Epithelial cell of proximal tubule (primary cell): ENCODE data around the gene SRM. TPM values are rescaled to one million over a fixed set of nuclear protein-coding genes. Genes with fewer than 3 reads are reported as not detected.
A peak's percentile ranks its signal among the peaks of the same experiment; 100 is the strongest.

Experiments
- DNase-seq: peaks from one replicate; pipeline ENCODE4 v3.0.0-alpha.2; 2011; ENCODE audit warnings: low read depth
- H3K4me3 ChIP-seq: 2 replicates; pipeline ENCODE4 v1.5.1; 2011; ENCODE audit warnings: low read depth, mild to moderate bottlenecking, low read length
- total RNA-seq: library from RNA; depleted of rRNA; stranded (reverse); fragments of >200 nt; gene quantifications from 2 replicates; pipeline ENCODE4 v1.2.3, GENCODE V29; 2015
- TF ChIP-seq, protein P1 (sequence below): conservative IDR thresholded peaks from 2 replicates; pipeline ENCODE4 v1.5.1; 2012; ENCODE audit warnings: low read depth, mild to moderate bottlenecking, low read length

SRM gene
- total RNA-seq, 1 donor from 2014 or later = 78.0 TPM

DNA sequence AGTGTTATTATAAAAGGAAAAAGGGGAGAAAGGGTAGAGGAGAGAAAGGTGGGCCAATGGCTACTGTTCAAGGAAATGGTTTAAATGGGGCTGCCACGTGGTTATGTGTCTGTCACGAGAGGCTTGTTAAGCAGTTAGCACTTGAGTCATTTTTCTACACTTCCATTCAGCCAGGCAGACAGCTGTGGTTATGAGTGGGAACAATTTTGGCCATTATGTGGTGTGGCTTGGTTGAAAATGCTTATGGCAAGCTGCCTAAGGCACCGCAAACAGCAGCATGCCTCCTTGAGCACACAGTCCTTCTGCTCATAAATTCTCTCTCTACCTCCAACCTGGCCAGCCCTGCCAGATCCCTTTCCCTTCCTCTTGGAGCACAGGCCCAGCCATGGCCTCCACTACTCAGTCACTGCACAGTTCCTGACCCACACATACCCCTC lies 3.2 kb upstream of the SRM start:
- no peak for DNase-seq
- H3K4me3 ChIP-seq = no peak overlapping the region
- TF ChIP-seq, protein P1, sequence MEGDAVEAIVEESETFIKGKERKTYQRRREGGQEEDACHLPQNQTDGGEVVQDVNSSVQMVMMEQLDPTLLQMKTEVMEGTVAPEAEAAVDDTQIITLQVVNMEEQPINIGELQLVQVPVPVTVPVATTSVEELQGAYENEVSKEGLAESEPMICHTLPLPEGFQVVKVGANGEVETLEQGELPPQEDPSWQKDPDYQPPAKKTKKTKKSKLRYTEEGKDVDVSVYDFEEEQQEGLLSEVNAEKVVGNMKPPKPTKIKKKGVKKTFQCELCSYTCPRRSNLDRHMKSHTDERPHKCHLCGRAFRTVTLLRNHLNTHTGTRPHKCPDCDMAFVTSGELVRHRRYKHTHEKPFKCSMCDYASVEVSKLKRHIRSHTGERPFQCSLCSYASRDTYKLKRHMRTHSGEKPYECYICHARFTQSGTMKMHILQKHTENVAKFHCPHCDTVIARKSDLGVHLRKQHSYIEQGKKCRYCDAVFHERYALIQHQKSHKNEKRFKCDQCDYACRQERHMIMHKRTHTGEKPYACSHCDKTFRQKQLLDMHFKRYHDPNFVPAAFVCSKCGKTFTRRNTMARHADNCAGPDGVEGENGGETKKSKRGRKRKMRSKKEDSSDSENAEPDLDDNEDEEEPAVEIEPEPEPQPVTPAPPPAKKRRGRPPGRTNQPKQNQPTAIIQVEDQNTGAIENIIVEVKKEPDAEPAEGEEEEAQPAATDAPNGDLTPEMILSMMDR = no peak

DNA sequence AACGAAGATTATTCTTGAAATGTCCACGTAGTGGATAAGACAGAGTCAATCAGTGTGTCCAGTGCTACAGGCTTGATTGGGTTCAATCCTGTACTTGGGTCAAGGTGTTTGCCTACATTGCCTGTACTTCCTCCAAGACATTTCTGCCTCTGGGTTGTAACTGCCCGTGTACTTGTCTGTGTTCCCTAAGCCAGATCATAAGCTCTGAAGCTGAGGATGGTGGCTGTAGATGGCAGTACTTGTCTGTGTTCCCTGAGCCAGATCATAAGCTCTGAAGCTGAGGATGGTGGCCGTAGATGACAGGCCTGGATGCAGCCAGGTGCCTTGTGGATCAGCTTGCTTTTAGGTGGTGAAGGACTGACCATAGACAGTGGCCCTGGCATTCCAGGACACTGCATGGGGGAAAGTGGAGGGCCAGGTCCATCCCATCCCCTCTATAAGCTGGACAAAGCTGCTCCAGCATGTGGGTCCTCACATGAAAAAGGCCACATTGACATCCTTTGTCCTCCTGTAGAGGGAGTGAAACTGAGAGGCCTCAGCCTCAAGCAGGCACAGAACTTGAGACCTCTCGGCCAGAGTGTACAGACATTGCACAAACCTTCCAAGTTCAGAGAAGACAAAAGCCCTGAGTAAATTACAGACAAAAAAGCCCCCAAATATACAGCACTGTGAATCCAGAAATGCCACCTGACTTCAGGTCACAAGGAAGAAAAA lies 2.0 kb upstream of the SRM start:
- TF ChIP-seq, protein P1 = no peak
- no peak overlapping the region for H3K4me3 ChIP-seq
- no peak for DNase-seq

DNA sequence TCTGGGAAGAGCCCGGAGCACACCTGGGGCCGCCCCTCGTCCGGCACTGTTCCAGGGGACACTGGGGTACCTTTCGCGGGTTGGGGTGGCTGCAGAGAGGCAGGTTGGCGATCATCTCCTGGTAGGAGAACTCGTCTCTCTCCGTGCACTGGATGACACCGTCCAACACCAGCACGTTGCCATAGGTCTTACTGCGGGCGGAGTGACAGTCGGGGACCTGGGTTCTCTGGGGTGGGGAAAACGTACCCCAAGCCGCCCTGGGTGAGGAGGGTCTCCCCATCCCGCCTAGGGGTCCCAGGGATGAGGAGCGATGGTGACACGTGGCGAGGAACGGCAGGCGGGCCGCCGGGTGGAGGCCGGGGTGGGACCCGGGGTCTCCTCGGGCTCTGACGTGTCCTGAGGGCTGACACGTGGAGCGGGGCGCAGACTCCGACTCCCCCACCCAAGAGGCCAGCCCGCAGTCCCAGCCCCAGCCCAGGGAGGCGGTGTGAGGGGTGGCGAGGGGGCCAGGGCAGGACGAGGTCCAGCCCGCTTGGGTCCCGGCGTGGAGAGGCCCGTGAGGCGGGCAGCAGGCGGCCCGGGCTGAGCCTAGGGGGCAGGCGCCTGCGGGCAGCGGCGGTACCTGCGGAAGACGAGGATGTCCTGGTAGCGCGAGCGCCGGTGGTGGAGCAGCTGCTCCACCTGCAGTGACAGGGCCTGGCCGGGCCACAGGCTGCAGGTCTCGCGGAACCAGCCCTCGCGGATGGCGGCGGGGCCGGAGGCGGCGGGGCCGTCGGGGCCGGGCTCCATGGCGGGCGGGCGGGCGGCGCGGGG lies 457 bp downstream of the SRM start:
- H3K4me3 ChIP-seq = peak overlapping the region; percentile 94
- no peak for DNase-seq
- TF ChIP-seq, protein P1 = no peak

DNA sequence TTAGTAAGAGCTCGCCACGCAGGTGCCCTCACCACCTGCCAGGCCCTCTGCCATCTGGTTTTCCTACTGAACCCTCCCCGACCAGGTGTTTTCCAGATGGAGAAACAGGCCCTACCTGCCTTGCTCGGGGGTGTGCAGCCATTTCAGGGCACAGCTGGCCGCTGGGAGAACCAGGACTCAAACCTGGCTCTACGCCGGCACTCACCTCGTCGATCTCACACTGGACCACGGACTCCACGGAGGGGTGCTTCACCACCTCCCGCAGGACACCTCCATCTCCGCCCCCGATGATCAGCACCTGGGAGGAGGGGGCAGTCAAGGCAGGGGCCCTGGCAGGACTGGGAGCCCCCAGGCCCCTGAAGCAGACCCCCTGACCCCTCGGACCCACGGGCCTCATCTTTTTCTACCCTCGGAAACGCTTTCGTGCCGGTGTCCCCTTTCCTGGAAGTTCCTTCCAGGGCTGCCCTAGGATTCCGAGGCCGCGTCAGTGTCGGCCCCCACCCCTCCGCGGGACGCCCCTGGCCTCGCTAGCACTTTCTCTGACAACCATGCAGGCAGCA lies 1.1 kb downstream of the SRM start:
- no peak for DNase-seq
- TF ChIP-seq, protein P1 = no peak

DNA sequence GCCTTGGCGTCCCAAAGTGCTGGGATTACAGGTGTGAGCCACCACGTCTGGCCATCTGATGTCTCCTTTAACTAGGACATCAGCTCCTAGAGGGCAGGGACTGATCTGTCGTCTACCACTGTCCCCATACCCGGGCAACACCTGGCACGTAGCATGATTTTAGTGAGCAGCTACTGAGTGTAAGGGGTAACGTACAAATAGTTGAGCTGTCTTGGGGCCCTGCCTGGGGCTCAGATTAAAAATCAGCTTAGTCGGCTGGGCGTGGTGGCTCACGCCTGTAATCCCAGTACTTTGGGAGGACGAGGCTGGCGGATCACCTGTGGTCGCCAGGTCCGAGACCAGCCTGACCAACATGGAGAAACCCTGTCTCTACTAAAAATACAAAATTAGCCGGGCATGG lies 1.8 kb downstream of the SRM start:
- no peak for DNase-seq
- TF ChIP-seq, protein P1 = no peak
- no peak overlapping the region for H3K4me3 ChIP-seq

More for the DNA sequence above, 1.1 kb downstream of the SRM start:
- peak overlapping the region; percentile 94 for H3K4me3 ChIP-seq

DNA sequence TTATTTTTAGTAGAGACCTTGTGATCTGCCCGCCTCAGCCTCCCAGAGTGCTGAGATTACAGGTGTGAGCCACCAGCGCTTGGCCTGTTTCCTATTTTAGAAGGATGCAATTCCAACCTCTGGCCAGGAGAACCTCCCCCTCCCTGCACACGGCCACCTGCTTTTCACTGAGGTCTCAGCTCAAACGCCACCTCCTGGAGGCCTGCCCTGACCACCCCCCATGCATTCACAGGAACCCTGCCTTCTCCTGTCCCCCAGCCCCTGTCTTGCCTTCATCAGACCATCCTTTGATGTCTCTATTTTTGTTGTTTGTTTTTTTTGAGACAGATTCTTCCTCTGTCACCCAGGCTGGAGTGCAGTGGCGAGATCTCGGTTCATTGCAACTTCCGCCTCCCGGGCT lies 2.3 kb downstream of the SRM start:
- TF ChIP-seq, protein P1 = no peak
- H3K4me3 ChIP-seq = no peak overlapping the region
- no peak for DNase-seq
